HEK293T (cell line): ENCODE results near the gene THEMIS.

Source experiments
- BHLHE40 ChIP-seq: fragments of 450-650 bp; IDR thresholded peaks from 2 replicates; pipeline ENCODE4 v1.6.1; 2016; ENCODE audit warnings: mild to moderate bottlenecking, moderate library complexity, borderline replicate concordance
- ELF4 ChIP-seq: fragments of 450-650 bp; IDR thresholded peaks from 2 replicates; pipeline ENCODE4 v1.6.1; 2017; ENCODE audit warnings: antibody characterized with exemption
- FOXA1 ChIP-seq: fragments of 450-650 bp; IDR thresholded peaks from 2 replicates; pipeline ENCODE4 v1.6.1; 2016; ENCODE audit warnings: mild to moderate bottlenecking
- FOXK2 ChIP-seq: fragments of 450-650 bp; IDR thresholded peaks from 2 replicates; pipeline ENCODE4 v1.6.1; 2016; ENCODE audit warnings: mild to moderate bottlenecking
- FOXM1 ChIP-seq: fragments of 450-650 bp; IDR thresholded peaks from 2 replicates; pipeline ENCODE4 v1.6.1; 2017; ENCODE audit warnings: mild to moderate bottlenecking, borderline replicate concordance
- L3MBTL2 ChIP-seq: fragments of 450-650 bp; conservative IDR thresholded peaks from 2 replicates; pipeline ENCODE4 v1.6.1; 2016; ENCODE audit warnings: mild to moderate bottlenecking
- NFRKB ChIP-seq: fragments of 450-650 bp; IDR thresholded peaks from 2 replicates; pipeline ENCODE4 v1.6.1; 2016; ENCODE audit warnings: mild to moderate bottlenecking, moderate library complexity
- PKNOX1 ChIP-seq: fragments of 450-650 bp; IDR thresholded peaks from 2 replicates; pipeline ENCODE4 v1.6.1; 2016
- SUZ12 ChIP-seq: fragments of 450-650 bp; IDR thresholded peaks from 2 replicates; pipeline ENCODE4 v1.6.1; 2016; ENCODE audit warnings: mild to moderate bottlenecking
- TARDBP ChIP-seq: fragments of 450-650 bp; IDR thresholded peaks from 2 replicates; pipeline ENCODE4 v1.6.1; 2016

- TF ChIP-seq PKNOX1, result no peak
- TF ChIP-seq ELF4, result no peak
- no peak for TF ChIP-seq FOXA1
- no peak for TF ChIP-seq NFRKB
- TF ChIP-seq SUZ12, result no peak
- no peak for TF ChIP-seq TARDBP
- TF ChIP-seq L3MBTL2, result no peak
- TF ChIP-seq BHLHE40, result no peak
- no peak for TF ChIP-seq FOXM1
- TF ChIP-seq FOXK2, result no peak
These were observed 59.0 kb downstream of the THEMIS start for GRCh38 chr6:127841811-127842210.
